Middle frontal gyrus (tissue), 1 donor: ENCODE measurements around the gene PML.

ENCODE experiments used
- DNase-seq: peaks from one replicate; pipeline ENCODE4 v3.0.0-alpha.2; 2015; ENCODE audit warnings: low spot score; ENCODE audit errors: extremely low spot score

The PML gene

GRCh38 chr15:73994413-73994883 lies at the start of gene PML:
PML (plus strand) TSS chr15:73994716; CDS start chr15:73994813, 97 bp downstream.
- DNase-seq = peak; percentile 88

- no peak for DNase-seq
Observed at GRCh38 chr15:73945130-73945508, 49.4 kb upstream of the PML start.

GRCh38 chr15:73946046-73946721 lies 48.3 kb upstream of the PML start:
- no peak for DNase-seq

GRCh38 chr15:73946795-73947370 lies 47.6 kb upstream of the PML start:
- no peak for DNase-seq

GRCh38 chr15:73947651-73948050 lies 46.9 kb upstream of the PML start:
- DNase-seq = no peak

- no peak for DNase-seq
Observed at GRCh38 chr15:73948396-73948795, 46.1 kb upstream of the PML start.

GRCh38 chr15:73948982-73949381 lies 45.5 kb upstream of the PML start:
- DNase-seq = no peak

- DNase-seq = no peak
Observed at GRCh38 chr15:73949496-73949895, 45.0 kb upstream of the PML start.

GRCh38 chr15:73950479-73950830 lies 44.1 kb upstream of the PML start:
- no peak for DNase-seq

GRCh38 chr15:73950831-73951561 lies 43.5 kb upstream of the PML start:
- DNase-seq = peak; percentile 52

GRCh38 chr15:73951601-73952000 lies 42.9 kb upstream of the PML start:
- DNase-seq = no peak

- DNase-seq = no peak
Observed at GRCh38 chr15:73952171-73952912, 42.2 kb upstream of the PML start.

GRCh38 chr15:73952913-73953750 lies 41.4 kb upstream of the PML start:
- no peak for DNase-seq

GRCh38 chr15:73954188-73955145 lies 40.0 kb upstream of the PML start:
- no peak for DNase-seq

- DNase-seq = no peak
Observed at GRCh38 chr15:73955326-73955725, 39.2 kb upstream of the PML start.

- DNase-seq = no peak
Observed at GRCh38 chr15:73955861-73956742, 38.4 kb upstream of the PML start.

GRCh38 chr15:73956743-73957135 lies 37.8 kb upstream of the PML start:
- DNase-seq = no peak

- no peak for DNase-seq
Observed at GRCh38 chr15:73957276-73957675, 37.2 kb upstream of the PML start.

GRCh38 chr15:73957785-73958184 lies 36.7 kb upstream of the PML start:
- no peak for DNase-seq
